WTC11 (cell line): Measurements from ENCODE around the gene MTM1.

Experiments
- ATF2 ChIP-seq: sonication (generic); formaldehyde crosslinking; IDR thresholded peaks from 2 replicates; pipeline ENCODE4 v1.8.1; 2022; ENCODE audit warnings: low read depth, missing genetic modification reagents, borderline replicate concordance
- CTCF ChIP-seq: fragments of 200-600 bp; IDR thresholded peaks from 2 replicates; pipeline ENCODE4 v1.8.0; 2022; ENCODE audit warnings: antibody characterized with exemption
- FOXK1 ChIP-seq: sonication (generic); formaldehyde crosslinking; IDR thresholded peaks from 2 replicates; pipeline ENCODE4 v1.8.0; 2022; ENCODE audit warnings: mild to moderate bottlenecking, moderate library complexity, missing genetic modification reagents
- NR2C2 ChIP-seq: sonication (generic); formaldehyde crosslinking; IDR thresholded peaks from 2 replicates; pipeline ENCODE4 v1.8.0; 2022; ENCODE audit warnings: mild to moderate bottlenecking, missing genetic modification reagents
- ZBTB43 ChIP-seq: sonication (generic); formaldehyde crosslinking; IDR thresholded peaks from 2 replicates; pipeline ENCODE4 v1.8.1; 2023; ENCODE audit warnings: mild to moderate bottlenecking, missing genetic modification reagents
- ZNF121 ChIP-seq: sonication (generic); formaldehyde crosslinking; IDR thresholded peaks from 2 replicates; pipeline ENCODE4 v1.8.0; 2023; ENCODE audit warnings: missing genetic modification reagents
- ZNF263 ChIP-seq: sonication (generic); formaldehyde crosslinking; IDR thresholded peaks from 2 replicates; pipeline ENCODE4 v1.8.1; 2022; ENCODE audit warnings: low read depth, mild to moderate bottlenecking, moderate library complexity, missing genetic modification reagents

GRCh38 chrX:150567645-150568319 lies 639 bp upstream of the MTM1 start:
- no peak for TF ChIP-seq CTCF
- TF ChIP-seq ZNF263 (CRISPR knock-in tag) = no peak
- no peak for TF ChIP-seq ZNF121 (CRISPR knock-in tag)
- no peak for TF ChIP-seq NR2C2 (CRISPR knock-in tag)
- TF ChIP-seq ATF2 (CRISPR knock-in tag) = no peak
- TF ChIP-seq FOXK1 = no peak
- no peak for TF ChIP-seq ZBTB43 (CRISPR knock-in tag)
